GM18519 (cell line): ENCODE results near the gene ALDH7A1.
"Not testable (repeated sequence)": the region's sequence is repeated elsewhere in the genome, so short reads cannot be mapped to it uniquely, and the experiment has no call there.

Experiments
- ATAC-seq: cut with Tn5 transposase; IDR thresholded peaks from one replicate; pipeline ENCODE4 v1.9.1; 2021; ENCODE audit warnings: mild to moderate bottlenecking, moderate library complexity; ENCODE audit not compliant: unreplicated experiment, low FRiP score

ALDH7A1 gene

DNA sequence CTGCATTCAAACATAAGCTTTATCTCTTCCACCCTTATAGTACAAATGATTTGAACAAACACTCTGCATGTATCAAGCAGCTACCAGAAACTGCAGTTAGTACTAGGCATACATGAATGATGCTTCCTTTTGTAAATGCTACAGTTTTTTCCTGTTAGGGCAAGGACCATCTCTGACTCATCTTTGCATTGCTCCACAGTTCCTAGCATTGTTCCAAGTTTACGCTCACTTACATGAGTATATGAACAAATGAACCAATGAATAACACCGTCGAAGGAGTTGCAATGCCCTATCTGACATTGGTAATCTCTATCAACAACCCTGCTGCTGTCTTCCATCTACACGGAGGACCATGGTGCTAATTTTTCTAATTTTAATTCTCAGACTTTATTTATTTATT, 2.1 kb upstream of the ALDH7A1 start:
- ATAC-seq, result no peak

DNA sequence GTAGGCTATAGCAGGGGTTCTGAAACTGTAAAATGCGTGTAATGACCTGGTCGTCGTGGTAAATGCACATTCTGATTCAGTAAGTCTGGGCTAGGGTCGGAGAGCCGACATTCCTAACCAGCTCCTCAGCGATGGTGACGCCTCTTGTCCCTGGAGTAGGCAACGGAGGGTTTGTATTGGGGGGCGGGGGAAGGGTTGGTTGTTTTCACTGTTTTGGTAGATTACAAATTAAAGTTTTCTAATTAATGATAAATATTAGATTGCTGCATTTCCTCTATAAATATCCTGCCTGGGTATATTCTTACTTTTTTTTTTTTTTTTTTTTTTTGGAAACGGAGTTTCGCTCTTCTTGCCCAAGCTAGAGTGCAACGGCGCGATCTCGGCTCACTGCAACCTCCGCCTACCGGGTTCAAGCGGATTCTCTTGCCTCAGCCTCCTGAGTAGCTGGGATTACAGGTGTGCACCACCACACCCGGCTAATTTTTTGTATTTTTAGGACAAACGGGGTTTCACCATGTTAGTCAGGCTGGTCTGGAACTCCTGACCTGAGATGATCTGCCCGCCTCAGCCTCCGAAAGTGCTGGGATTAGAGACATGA, 566 bp upstream of the ALDH7A1 start:
- peak; percentile 24 for ATAC-seq

- no peak for ATAC-seq
Observed at GRCh38 chr5:126591549-126591948, 3.5 kb downstream of the ALDH7A1 start.

- no peak for ATAC-seq
Observed at GRCh38 chr5:126589536-126590297, 5.3 kb downstream of the ALDH7A1 start.

DNA sequence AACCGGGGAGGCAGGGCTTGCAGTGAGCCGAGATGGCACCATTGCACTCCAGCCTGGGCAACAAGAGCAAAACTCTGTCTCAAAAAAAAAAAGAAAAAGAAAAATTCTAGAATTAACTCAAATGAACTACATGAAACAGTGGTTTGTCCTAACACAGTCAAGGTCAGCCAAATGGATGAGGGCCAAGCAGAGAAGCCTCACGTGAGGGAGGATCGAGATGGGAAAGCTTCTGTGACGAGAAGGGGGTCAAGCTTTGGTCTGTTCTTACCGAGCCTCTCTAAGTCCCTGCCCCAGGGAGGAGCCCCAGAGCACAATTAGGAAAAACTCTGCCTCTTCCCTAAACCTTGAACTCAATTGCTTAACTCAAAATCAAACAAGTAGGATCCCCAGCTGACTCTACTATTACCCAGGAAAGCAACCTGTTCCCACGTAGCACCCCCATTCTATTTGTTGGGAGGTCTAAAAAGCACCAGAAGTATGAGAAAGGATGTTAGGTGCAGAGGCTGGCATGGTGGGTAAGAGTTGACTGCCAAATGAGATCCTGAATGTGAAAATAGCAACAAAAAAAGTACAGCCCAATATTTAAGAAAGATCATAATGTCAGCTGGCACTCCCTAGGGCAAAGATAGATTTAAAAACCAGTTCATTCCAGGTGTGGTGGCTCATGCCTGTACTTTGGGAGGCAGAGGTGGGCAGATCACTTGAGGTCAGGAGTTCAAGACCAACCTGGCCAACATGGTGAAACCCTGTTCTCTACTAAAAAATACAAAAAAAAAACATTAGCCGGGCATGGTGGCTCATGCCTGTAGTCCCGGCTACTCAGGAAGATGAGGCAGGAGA, 7.2 kb downstream of the ALDH7A1 start:
- no peak for ATAC-seq

DNA sequence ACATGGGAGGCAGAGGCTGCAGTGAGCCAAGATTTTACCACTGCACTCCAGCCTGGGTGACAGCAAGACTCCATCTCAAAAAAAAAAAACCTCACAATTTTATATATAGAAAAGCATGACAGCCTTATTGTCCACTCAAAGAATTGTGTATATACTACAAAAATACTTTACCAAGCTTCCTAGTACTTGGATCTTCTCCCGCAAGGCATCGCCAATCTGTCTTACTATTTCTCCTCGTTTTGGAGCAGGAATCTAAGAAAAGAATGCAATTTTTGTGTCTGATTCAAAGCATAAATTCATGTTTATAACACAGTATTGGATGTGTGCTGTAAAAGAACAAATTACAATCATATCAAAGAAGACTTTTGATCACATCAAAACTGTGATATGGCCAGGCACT, 11.3 kb downstream of the ALDH7A1 start:
- ATAC-seq, result no peak

- ATAC-seq, result no peak
Observed at GRCh38 chr5:126579716-126580115, 15.3 kb downstream of the ALDH7A1 start.

GRCh38 chr5:126577415-126577814, 17.6 kb downstream of the ALDH7A1 start:
- ATAC-seq, result no peak

- no peak for ATAC-seq
Observed at GRCh38 chr5:126576974-126577373, 18.0 kb downstream of the ALDH7A1 start.

DNA sequence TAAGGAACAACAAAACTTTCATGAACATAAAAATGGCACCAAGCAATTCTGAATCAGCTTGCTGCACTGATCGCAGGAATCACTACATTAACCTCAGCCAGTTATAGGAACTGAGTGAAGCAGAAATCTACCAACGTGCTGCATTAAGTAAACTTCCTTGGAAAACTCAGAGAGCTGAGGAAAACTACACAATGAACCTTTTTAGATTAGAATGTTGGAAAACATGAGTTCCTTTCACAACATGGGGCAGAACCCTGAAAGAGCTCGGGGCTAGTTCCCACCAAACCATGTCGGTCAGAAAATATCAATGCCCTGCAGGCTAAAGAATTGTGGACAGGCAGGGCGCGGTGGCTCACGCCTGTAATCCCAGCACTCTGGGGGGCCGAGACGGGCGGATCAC, 19.4 kb downstream of the ALDH7A1 start:
- ATAC-seq, result no peak

- ATAC-seq, result no peak
Observed at GRCh38 chr5:126568206-126568755, 26.7 kb downstream of the ALDH7A1 start.

DNA sequence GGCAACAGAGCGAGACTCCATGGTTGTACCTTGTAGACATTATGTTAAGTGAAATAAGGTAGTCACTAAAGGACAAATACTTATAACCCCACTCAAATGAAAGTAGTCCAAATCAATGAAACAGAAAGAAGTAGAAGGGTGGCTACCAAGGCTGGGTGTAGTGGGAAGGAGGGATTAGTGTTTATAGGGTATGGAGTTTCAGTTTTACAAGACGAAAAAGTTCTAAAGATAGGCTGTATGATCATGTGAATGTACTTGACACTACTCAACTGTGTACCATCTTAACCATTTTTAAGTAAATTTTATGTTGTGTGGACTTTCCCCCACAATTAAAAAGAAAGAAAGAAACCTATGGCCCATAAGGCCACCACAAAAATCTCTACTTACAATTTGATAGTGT, 32.2 kb downstream of the ALDH7A1 start:
- peak; percentile 97 for ATAC-seq

DNA sequence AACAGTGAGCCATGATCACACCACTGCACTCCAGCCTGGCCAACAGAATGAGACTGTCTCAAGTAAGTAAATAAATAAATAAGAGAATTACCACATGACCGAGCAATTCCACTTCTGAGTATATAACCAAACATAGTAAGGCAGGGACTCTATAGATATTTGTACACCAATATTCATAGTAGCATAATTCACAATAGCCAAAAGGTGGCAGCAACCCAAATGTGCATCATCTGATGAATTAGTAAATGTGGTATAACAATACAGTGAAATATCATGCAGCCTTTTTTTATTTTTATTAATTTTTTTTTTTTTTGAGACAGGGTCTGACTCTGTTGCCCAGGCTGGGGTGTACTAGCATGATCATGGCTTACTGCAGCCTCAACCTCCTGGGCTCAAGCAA, 33.1 kb downstream of the ALDH7A1 start:
- ATAC-seq, result no peak

DNA sequence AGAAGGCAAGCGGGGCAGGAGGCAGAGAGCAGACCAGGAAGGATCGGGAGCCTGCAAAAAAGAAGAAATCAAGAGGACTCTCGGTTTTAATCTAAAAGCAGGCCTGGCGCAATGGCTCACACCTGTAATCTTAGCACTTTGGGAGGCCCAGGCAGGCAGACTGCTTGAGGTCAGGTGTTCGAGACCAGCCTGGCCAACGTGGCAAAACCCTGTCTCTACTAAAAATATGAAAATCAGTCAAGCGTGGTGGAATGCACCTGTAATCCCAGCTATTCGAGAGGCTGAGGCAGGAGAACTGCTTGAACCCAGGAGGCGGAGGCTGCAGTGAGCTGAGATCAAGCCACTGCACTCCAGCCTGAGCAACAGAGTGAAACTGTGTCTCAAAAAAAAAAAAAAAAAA, 39.9 kb downstream of the ALDH7A1 start:
- ATAC-seq, result not testable (repeated sequence)

GRCh38 chr5:126552614-126553013, 42.4 kb downstream of the ALDH7A1 start:
- no peak for ATAC-seq

GRCh38 chr5:126544087-126544740, 50.8 kb downstream of the ALDH7A1 start:
- ATAC-seq, result peak; percentile 75

DNA sequence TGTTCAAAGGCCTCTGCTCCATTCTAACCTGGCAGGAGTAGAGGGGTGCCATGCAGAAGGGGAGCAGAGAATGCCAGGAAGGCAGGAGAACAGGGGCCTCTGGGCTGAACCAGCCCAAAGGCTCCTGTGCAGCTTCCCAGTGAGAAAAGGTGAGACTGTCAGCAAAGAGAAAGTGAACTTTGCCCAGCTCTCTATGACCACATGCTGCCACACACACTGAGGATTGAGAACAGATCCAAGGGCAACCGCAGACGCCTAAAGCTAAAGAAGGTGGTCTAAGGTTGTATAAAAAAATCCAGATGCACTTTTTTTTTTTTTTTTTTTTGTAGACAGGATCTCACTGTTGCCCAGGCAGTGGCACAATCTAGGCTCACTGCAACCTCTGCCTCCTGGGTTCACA, 51.4 kb downstream of the ALDH7A1 start:
- ATAC-seq, result no peak

DNA sequence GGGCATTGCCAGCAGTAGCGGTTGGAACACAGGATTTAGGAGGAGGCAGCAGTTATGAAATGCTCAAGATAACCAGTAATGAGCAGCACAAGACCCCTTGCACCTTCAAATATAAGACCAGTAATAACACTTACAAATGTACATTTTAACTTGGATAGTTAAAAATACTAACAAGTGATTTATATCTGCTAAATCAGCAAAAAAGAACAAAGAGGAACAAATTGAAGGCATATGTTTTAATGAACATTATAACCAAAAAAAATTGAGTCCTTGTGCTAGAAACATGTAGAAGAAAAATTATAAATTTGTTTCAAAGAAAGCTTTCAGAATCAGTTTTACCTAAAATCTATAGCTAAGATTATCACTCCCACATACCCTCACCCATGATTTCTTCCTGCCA, 52.0 kb downstream of the ALDH7A1 start:
- ATAC-seq, result no peak

DNA sequence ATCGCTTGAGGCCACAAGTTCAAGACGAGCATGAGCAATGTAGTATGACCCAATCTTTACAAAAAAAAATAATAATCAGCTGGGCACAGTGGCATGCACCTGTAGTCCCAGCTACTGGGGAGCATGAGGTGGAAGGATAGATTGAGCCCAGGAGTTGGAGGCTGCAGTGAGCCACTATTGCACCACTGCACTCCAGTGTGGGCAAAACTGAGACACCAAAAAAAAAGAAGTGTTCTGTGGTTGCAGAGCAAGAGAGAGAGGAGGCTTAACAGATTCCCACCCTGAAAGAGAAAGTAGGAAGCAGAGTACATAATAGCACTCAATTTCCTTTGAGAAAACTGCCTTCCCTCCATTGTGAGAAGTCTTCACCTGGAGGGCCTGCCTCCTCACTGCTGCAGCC, 52.6 kb downstream of the ALDH7A1 start:
- no peak for ATAC-seq

GRCh38 chr5:126540631-126541030, 54.4 kb downstream of the ALDH7A1 start:
- ATAC-seq, result no peak

DNA sequence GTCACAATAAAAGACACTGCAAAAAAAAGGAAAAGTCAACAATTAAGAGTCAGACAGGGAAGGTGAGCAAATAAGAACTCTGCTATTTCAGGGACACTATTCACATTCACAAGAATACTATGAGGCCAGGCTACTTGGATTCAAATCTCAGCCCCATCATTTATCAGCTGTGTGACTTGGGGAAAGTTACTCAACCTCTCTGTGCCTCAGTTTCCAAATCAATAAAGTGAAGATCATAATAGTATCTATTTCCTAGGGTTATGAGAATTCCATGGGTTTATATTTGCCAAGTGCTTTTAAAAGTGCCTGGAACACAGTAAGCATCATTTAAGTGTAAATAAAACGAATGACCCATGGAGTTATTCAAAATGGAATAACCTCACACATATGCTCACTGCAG, 56.4 kb downstream of the ALDH7A1 start:
- ATAC-seq, result no peak
